SK-N-SH (cell line): ENCODE results near the gene PHF21B.

Source experiments
- CTCF ChIP-seq: fragments of 200-600 bp; sonication (generic); IDR thresholded peaks from 2 replicates; pipeline ENCODE4 v1.6.1; 2017; ENCODE audit warnings: antibody characterized with exemption, mild to moderate bottlenecking, moderate library complexity
- EP300 ChIP-seq, 2 experiments: IDR thresholded peaks; 2 replicates each; pipeline versions ENCODE4 v1.4.0 to v1.6.1; 2012; ENCODE audit warnings: borderline replicate concordance in 1 of 2, low read depth in 1 of 2, low read length in 1 of 2
- EZH2phosphoT487 ChIP-seq: fragments of 200-600 bp; sonication (generic); IDR thresholded peaks from 2 replicates; pipeline ENCODE4 v1.6.1; 2017; ENCODE audit warnings: low read depth, mixed run types, mild to moderate bottlenecking, antibody characterized with exemption, moderate library complexity, borderline replicate concordance
- FOXJ3 ChIP-seq: sonication (generic); formaldehyde crosslinking; IDR thresholded peaks from 2 replicates; pipeline ENCODE4 v1.5.1; 2020; ENCODE audit warnings: mild to moderate bottlenecking, missing genetic modification reagents
- FOXM1 ChIP-seq: IDR thresholded peaks from 2 replicates; pipeline ENCODE4 v1.4.0; 2012; ENCODE audit warnings: low read depth, mild to moderate bottlenecking
- GABPA ChIP-seq: IDR thresholded peaks from 2 replicates; pipeline ENCODE4 v1.4.0; 2012; ENCODE audit warnings: low read depth, mild to moderate bottlenecking
- GATA2 ChIP-seq: sonication (generic); formaldehyde crosslinking; IDR thresholded peaks from 2 replicates; pipeline ENCODE4 v1.5.0; 2020; ENCODE audit warnings: mild to moderate bottlenecking, missing genetic modification reagents
- NRF1 ChIP-seq: IDR thresholded peaks from 2 replicates; pipeline ENCODE4 v1.6.1; 2012; ENCODE audit warnings: low read depth, mild to moderate bottlenecking, low read length
- PBX3 ChIP-seq: IDR thresholded peaks from 2 replicates; pipeline ENCODE4; 2012
- POLR2AphosphoS5 ChIP-seq: IDR thresholded peaks from 2 replicates; pipeline ENCODE4 v1.6.1; 2012; ENCODE audit warnings: low read depth, low read length
- RCOR1 ChIP-seq: fragments of 150-350 bp; IDR thresholded peaks from 2 replicates; pipeline ENCODE4 v1.6.1; 2017; ENCODE audit warnings: antibody characterized with exemption, low read length
- RFX5 ChIP-seq: IDR thresholded peaks from 2 replicates; pipeline ENCODE4 v1.6.1; 2012; ENCODE audit warnings: mild to moderate bottlenecking, improper control_type of control experiment, low read length
- SMC3 ChIP-seq: IDR thresholded peaks from 2 replicates; pipeline ENCODE4 v1.6.1; 2012; ENCODE audit warnings: low read depth, low read length, improper control_type of control experiment
- TEAD4 ChIP-seq: IDR thresholded peaks from 2 replicates; pipeline ENCODE4 v1.4.0; 2012; ENCODE audit warnings: mild to moderate bottlenecking, borderline replicate concordance; ENCODE audit not compliant: insufficient read depth

- TF ChIP-seq SMC3, result no peak
- no peak for TF ChIP-seq CTCF
- no peak for TF ChIP-seq RCOR1
- TF ChIP-seq NRF1, result no peak
- no peak for TF ChIP-seq POLR2AphosphoS5
- no peak for TF ChIP-seq GATA2 (CRISPR knock-in tag)
- no peak for TF ChIP-seq GABPA
- no peak for TF ChIP-seq TEAD4
- TF ChIP-seq RFX5, result no peak
- no peak for TF ChIP-seq FOXJ3
- no peak for TF ChIP-seq EZH2phosphoT487
- no peak for TF ChIP-seq FOXM1
- TF ChIP-seq PBX3, result no peak
- no peak for TF ChIP-seq EP300 (IDR thresholded peaks at IDR 0.05; ENCODE audit: borderline replicate concordance in 1 of 2, low read depth in 1 of 2, low read length in 1 of 2)
These were observed 3.3 kb upstream of the PHF21B start for GRCh38 chr22:45013138-45013537.
